HEK293 (cell line): ENCODE data around the gene SYTL2.

ENCODE experiments used
- TF ChIP-seq, protein P1 (sequence below): fragments of 450-650 bp; formaldehyde crosslinking; IDR thresholded peaks from 2 replicates; pipeline ENCODE4 v1.5.1; 2016; ENCODE audit warnings: missing biosample characterization, missing genetic modification characterization
- TF ChIP-seq, protein P2 (sequence below): fragments of 450-650 bp; formaldehyde crosslinking; IDR thresholded peaks from 2 replicates; pipeline ENCODE4 v1.5.1; 2016; ENCODE audit warnings: missing biosample characterization, missing genetic modification characterization

GRCh38 chr11:85685820-85686459, 125.0 kb downstream of the SYTL2 start, which contains the start of gene CCDC89:
- TF ChIP-seq, protein P1, sequence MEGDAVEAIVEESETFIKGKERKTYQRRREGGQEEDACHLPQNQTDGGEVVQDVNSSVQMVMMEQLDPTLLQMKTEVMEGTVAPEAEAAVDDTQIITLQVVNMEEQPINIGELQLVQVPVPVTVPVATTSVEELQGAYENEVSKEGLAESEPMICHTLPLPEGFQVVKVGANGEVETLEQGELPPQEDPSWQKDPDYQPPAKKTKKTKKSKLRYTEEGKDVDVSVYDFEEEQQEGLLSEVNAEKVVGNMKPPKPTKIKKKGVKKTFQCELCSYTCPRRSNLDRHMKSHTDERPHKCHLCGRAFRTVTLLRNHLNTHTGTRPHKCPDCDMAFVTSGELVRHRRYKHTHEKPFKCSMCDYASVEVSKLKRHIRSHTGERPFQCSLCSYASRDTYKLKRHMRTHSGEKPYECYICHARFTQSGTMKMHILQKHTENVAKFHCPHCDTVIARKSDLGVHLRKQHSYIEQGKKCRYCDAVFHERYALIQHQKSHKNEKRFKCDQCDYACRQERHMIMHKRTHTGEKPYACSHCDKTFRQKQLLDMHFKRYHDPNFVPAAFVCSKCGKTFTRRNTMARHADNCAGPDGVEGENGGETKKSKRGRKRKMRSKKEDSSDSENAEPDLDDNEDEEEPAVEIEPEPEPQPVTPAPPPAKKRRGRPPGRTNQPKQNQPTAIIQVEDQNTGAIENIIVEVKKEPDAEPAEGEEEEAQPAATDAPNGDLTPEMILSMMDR (tag by site-specific recombination), result no peak
- TF ChIP-seq, protein P2, sequence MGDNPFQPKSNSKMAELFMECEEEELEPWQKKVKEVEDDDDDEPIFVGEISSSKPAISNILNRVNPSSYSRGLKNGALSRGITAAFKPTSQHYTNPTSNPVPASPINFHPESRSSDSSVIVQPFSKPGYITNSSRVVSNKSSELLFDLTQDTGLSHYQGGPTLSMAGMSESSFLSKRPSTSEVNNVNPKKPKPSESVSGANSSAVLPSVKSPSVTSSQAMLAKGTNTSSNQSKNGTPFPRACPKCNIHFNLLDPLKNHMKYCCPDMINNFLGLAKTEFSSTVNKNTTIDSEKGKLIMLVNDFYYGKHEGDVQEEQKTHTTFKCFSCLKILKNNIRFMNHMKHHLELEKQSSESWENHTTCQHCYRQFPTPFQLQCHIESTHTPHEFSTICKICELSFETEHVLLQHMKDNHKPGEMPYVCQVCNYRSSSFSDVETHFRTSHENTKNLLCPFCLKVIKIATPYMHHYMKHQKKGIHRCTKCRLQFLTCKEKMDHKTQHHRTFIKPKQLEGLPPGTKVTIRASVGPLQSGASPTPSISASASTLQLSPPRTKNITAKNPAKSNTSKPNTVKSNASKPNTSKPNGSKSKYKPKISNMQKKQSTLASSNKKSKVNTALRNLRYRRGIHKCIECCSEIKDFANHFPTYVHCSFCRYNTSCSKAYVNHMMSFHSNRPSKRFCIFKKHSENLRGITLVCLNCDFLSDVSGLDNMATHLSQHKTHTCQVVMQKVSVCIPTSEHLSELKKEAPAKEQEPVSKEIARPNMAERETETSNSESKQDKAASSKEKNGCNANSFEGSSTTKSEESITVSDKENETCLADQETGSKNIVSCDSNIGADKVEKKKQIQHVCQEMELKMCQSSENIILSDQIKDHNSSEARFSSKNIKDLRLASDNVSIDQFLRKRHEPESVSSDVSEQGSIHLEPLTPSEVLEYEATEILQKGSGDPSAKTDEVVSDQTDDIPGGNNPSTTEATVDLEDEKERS (tag by site-specific recombination), result no peak
